SU-DHL-6 (cell line): ENCODE data around the gene CORO7.

ENCODE experiments used
- H2AFZ ChIP-seq: fragments of 200-600 bp; sonication (generic); 2 replicates; pipeline ENCODE4 v1.6.1; 2014; ENCODE audit warnings: low read depth, mild to moderate bottlenecking, moderate library complexity, mixed read lengths, antibody characterized with exemption, low read length; ENCODE audit not compliant: severe bottlenecking
- H3F3A ChIP-seq: fragments of 200-600 bp; shearing (Covaris generic); 2 replicates; pipeline ENCODE4 v1.6.0; 2016; ENCODE audit warnings: antibody characterized with exemption, mild to moderate bottlenecking; ENCODE audit not compliant: insufficient read depth
- H3K27ac ChIP-seq: fragments of 200-600 bp; sonication (generic); 2 replicates; pipeline ENCODE4 v1.5.1; 2016; ENCODE audit warnings: low read depth, mild to moderate bottlenecking, low read length, moderate library complexity, mixed read lengths
- H3K27me3 ChIP-seq: fragments of 200-600 bp; sonication (generic), shearing (Covaris generic); 2 replicates; pipeline ENCODE4 v1.6.0; 2014; ENCODE audit warnings: mild to moderate bottlenecking, low read length
- H3K36me3 ChIP-seq: fragments of 200-600 bp; sonication (generic); 2 replicates; pipeline ENCODE4 v1.6.1; 2014; ENCODE audit warnings: mild to moderate bottlenecking, low read length, mixed read lengths
- H3K4me2 ChIP-seq: fragments of 300-600, 200-600 bp; shearing (Covaris generic), sonication (generic); 2 replicates; pipeline ENCODE4 v1.6.0; 2014; ENCODE audit warnings: low read length, low read depth, mild to moderate bottlenecking; ENCODE audit not compliant: poor library complexity, severe bottlenecking
- H3K4me3 ChIP-seq: fragments of 200-600 bp; sonication (generic); 2 replicates; pipeline ENCODE4 v1.5.1; 2014; ENCODE audit warnings: antibody characterized with exemption, low read length, mild to moderate bottlenecking, mixed read lengths; ENCODE audit not compliant: insufficient read depth, poor library complexity, severe bottlenecking
- H3K79me2 ChIP-seq: fragments of 200-600 bp; sonication (generic); 2 replicates; pipeline ENCODE4 v1.6.1; 2014; ENCODE audit warnings: mild to moderate bottlenecking, low read length, moderate library complexity; ENCODE audit not compliant: insufficient read depth
- H3K9ac ChIP-seq: fragments of 200-600 bp; sonication (generic); 2 replicates; pipeline ENCODE4 v1.7.0; 2014; ENCODE audit warnings: mild to moderate bottlenecking, low read length
- H3K9me2 ChIP-seq: fragments of 200-600 bp; sonication (generic); replicated peaks from 2 replicates; pipeline ENCODE4 v1.6.1; 2014; ENCODE audit warnings: low read length; ENCODE audit not compliant: insufficient read depth
- H3K9me3 ChIP-seq: fragments of 200-600 bp; sonication (generic); 2 replicates; pipeline ENCODE4 v1.6.1; 2014; ENCODE audit warnings: low read length, mixed read lengths; ENCODE audit not compliant: insufficient read depth
- H4K20me1 ChIP-seq: fragments of 200-600 bp; sonication (generic); 2 replicates; pipeline ENCODE4 v1.6.1; 2014; ENCODE audit warnings: low read depth, mild to moderate bottlenecking, antibody characterized with exemption, low read length, moderate library complexity, mixed read lengths
- EZH2phosphoT487 ChIP-seq: fragments of 200-600 bp; sonication (generic), shearing (Covaris generic); conservative IDR thresholded peaks from 2 replicates; pipeline ENCODE4 v1.6.1; 2018; ENCODE audit warnings: mild to moderate bottlenecking, antibody characterized with exemption, low read length, moderate library complexity, mixed read lengths
- TF ChIP-seq, protein P1 (sequence below): fragments of 200-600 bp; sonication (generic); IDR thresholded peaks from one replicate; pipeline ENCODE4 v1.5.1; 2017; ENCODE audit warnings: antibody characterized with exemption, mild to moderate bottlenecking, low read length, moderate library complexity; ENCODE audit not compliant: insufficient read depth, poor library complexity, severe bottlenecking

The CORO7 gene

DNA sequence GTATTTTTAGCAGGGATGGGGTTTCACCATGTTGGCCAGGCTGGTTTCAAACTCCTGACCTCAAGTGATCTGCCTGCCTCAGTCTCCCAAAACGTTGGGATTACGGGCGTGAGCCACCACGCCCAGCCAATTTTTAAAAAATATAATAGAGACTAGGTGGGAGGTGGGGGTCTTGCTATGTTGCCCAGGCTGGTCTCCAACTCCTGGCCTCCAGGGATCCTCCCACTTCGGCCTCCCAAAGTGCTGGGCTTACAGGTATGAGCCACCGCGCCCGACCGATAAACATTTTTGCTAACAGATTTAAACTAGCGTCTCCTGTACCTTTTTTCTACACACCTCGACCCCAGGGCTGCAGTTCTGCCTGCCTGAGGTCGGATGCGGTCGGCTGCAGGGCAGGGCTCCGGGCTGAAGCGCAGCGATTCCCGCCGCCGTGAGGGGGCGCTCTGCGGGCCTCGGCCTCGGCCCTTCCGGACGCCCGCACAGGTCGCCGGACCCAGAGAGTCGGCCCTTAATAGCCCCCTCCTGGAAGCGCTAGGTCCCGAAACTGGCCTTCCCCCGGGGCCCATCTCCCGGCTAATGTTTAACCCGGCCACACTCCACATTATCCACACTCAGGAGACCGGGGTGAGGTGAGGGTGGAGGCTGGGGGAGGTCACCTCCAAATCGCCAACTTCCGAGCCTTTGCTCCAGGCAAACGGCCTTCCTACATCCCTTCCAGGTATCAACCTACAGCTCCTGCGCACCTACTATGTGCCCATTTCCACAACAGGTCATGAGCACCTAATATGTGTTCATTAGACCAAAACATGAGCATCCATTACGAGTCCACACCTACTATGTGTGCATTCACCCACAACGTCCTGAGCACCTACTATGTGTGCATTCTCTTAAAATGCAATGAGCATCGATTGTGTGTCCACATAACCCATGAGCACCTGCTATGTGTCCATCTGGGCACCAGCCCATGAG, 102.5 kb downstream of the CORO7 start:
- Histone ChIP-seq H3K4me2 (no peak overlapping the region), H3K9ac (no peak overlapping the region)

GRCh38 chr16:4309833-4310266, 106.5 kb downstream of the CORO7 start:
- peaks cover 28% of the 10 kb centered on the region for H3F3A ChIP-seq
- TF ChIP-seq, protein P1, sequence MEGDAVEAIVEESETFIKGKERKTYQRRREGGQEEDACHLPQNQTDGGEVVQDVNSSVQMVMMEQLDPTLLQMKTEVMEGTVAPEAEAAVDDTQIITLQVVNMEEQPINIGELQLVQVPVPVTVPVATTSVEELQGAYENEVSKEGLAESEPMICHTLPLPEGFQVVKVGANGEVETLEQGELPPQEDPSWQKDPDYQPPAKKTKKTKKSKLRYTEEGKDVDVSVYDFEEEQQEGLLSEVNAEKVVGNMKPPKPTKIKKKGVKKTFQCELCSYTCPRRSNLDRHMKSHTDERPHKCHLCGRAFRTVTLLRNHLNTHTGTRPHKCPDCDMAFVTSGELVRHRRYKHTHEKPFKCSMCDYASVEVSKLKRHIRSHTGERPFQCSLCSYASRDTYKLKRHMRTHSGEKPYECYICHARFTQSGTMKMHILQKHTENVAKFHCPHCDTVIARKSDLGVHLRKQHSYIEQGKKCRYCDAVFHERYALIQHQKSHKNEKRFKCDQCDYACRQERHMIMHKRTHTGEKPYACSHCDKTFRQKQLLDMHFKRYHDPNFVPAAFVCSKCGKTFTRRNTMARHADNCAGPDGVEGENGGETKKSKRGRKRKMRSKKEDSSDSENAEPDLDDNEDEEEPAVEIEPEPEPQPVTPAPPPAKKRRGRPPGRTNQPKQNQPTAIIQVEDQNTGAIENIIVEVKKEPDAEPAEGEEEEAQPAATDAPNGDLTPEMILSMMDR: peak; percentile 91
- TF ChIP-seq EZH2phosphoT487: no peak
- peak overlapping the region; percentile 69 for H2AFZ ChIP-seq
- H4K20me1 ChIP-seq: no peaks in the 10 kb centered on the region
- H3K27ac ChIP-seq: no peak overlapping the region
- H3K27me3 ChIP-seq: no peaks in the 10 kb centered on the region
- no peaks in the 10 kb centered on the region for H3K9me2 ChIP-seq
- no peak overlapping the region for H3K4me3 ChIP-seq
- peaks cover 18% of the 10 kb centered on the region for H3K79me2 ChIP-seq
- H3K9me3 ChIP-seq: no peaks in the 10 kb centered on the region
- H3K36me3 ChIP-seq: no peaks in the 10 kb centered on the region
- H3K9ac ChIP-seq: no peak overlapping the region
- no peak overlapping the region for H3K4me2 ChIP-seq

More for the DNA sequence above, 102.5 kb downstream of the CORO7 start:
- H3K79me2 ChIP-seq: no peaks in the 10 kb centered on the region
- H3K9me3 ChIP-seq: no peaks in the 10 kb centered on the region
- TF ChIP-seq, protein P1: peak; percentile 73
- no peak for TF ChIP-seq EZH2phosphoT487
- peaks cover 8% of the 10 kb centered on the region for H3F3A ChIP-seq
- no peak overlapping the region for H3K27ac ChIP-seq
- H2AFZ ChIP-seq: no peak overlapping the region
- no peaks in the 10 kb centered on the region for H3K9me2 ChIP-seq
- no peaks in the 10 kb centered on the region for H4K20me1 ChIP-seq
- no peaks in the 10 kb centered on the region for H3K27me3 ChIP-seq
- H3K36me3 ChIP-seq: no peaks in the 10 kb centered on the region
- H3K4me3 ChIP-seq: no peak overlapping the region

DNA sequence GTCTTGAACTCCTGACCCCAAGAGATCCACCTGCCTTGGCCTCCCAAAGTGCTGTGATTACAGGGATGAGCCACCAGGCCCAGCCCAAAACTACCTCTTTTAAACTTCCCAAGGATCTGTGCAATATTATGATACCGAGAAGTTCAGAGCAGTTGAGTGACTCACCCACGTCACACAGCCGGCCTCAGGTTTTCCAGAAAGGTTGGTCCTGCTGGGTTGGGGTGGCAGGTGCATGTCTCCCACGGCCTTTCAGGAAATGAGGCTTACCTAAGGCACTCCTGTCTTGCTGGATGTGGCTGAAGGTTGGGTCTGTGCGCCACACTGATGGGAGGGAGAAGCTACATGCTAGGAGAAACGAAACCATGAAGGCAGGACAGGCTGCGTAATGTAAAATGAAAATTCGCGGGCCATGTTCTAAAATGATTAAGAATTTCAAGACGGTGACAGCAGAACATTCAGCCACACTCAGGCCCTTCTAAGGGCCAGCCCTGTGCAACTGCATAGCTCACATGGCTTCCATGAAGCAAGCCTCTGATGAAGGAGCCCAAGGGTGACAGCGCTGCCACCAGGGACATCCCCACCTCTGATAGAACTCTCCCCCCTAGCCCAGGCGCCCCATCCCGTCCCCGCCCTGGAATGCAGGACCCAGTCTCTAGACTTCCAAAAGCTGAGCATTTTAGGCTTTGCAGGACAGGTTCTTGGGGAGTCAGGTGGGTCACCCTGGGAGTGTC, 107.1 kb downstream of the CORO7 start:
- Histone ChIP-seq H3K9ac (no peak overlapping the region), H3K9me2 (no peaks in the 10 kb centered on the region), H3F3A (peaks cover 28% of the 10 kb centered on the region), H4K20me1 (no peaks in the 10 kb centered on the region), H3K4me2 (no peak overlapping the region), H3K27ac (peak overlapping the region; percentile 27), H3K36me3 (no peaks in the 10 kb centered on the region), H3K79me2 (peaks cover 20% of the 10 kb centered on the region), H3K27me3 (no peaks in the 10 kb centered on the region), H3K9me3 (no peaks in the 10 kb centered on the region), H2AFZ (no peak overlapping the region), H3K4me3 (no peak overlapping the region)
- TF ChIP-seq, protein P1: no peak
- no peak for TF ChIP-seq EZH2phosphoT487
